GM19397 (cell line): ENCODE results near the gene DNAJC19.

Experiments used
- ATAC-seq: cut with Tn5 transposase; IDR thresholded peaks from one replicate; pipeline ENCODE4 v1.9.1; 2021; ENCODE audit warnings: mild to moderate bottlenecking, moderate library complexity; ENCODE audit not compliant: unreplicated experiment

Gene DNAJC19

DNA sequence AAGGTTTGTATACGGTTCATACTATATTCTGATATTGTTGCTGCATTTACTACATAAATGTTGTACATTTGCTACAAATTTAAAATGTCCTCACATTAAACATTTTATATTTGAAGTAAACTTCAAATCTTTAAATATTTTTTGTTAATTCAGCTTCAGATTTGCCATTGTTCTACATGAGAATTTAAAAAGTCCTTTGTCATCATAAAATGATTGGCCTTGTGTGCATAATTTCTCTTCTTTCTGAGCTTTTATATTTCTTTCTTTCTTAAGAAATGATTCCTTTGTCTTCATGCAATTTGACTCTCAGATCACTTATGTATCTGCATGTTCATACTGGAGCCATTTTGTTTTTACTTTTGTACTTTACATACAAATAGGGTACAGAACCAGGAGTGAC, 28.0 kb downstream of the DNAJC19 start:
- no peak for ATAC-seq

- ATAC-seq, result no peak
Measured at GRCh38 chr3:180961087-180961486, 28.4 kb downstream of the DNAJC19 start.

GRCh38 chr3:180959691-180960090, 29.8 kb downstream of the DNAJC19 start:
- ATAC-seq, result no peak

DNA sequence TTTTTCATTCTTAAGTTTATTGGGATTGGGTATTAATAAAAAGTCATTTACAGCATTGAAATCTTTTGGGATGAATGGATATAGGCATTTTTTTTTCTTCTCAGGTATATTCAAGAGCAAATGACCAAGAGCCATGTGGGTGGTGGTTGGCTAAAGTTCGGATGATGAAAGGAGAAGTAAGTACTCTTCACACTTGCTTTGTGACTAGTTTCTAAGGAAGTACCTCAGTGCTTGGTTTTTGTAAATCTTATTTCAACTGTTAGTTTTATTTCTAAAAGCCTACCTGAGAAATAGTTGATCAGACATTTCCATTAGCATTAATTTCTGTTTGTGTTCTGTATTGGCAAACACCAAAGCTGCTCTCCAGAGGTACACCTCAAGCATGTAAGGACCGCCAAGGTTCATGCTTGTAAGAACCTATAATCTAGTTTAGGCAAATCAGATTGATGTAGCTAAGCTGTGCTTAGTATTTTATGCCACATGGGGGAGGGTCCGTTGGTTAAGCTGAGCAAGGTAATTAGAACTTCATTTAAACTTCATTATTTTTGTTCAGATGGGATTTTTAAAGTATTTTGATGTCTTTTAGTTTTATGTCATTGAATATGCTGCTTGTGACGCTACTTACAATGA, 41.7 kb downstream of the DNAJC19 start:
- ATAC-seq, result no peak

DNA sequence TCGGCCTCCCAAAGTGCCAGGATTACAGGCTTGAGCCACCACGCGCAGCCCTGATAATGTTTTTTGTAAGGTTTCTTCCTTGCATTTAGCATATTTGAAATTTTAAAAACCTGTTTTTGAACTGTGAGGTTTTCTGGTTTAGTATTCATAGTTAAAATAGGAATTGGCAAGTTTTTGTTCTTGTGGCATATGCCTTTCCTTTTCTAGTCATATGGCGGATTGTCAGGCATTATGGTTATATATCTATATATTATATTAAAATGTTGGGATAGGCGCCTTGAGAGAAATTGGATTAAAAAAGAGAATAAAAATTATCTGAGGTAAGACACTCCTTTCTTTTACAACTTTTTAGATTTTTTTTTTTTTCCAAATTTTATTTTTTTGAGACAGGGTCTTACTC, 48.7 kb downstream of the DNAJC19 start:
- ATAC-seq, result no peak

GRCh38 chr3:180934638-180935037, 54.9 kb downstream of the DNAJC19 start:
- ATAC-seq, result no peak
